H1 (cell line): ENCODE results near the gene ST6GALNAC3. TPM values are rescaled to one million over a fixed set of nuclear protein-coding genes. Genes with fewer than 3 reads are reported as not detected.
"Not testable (repeated sequence)": the region's sequence is repeated elsewhere in the genome, so short reads cannot be mapped to it uniquely, and the experiment has no call there.

Experiments used
- CTCF ChIA-PET: fragments of 300-600 bp; sonication (Branson Sonifier 250); formaldehyde crosslinking; loops from one replicate; lab custom pipeline; 2021; ENCODE audit not compliant: partially characterized antibody; lab: Charles Lee
- POLR2A ChIA-PET: fragments of 300-600 bp; sonication (Branson Sonifier 250); formaldehyde crosslinking; loops from one replicate; lab custom pipeline; 2021; ENCODE audit warnings: inconsistent platforms; ENCODE audit not compliant: partially characterized antibody; lab: Charles Lee
- DNase-seq, 2 experiments: peaks; one replicate each; pipeline versions ENCODE4 v3.0.0 to v3.0.0-alpha.2; 2010 to 2022; ENCODE audit warnings: low spot score in 2 of 2, low read depth in 1 of 2, mixed read lengths in 1 of 2
- FAIRE-seq: peaks from 2 replicates; lab custom pipeline; 2011; peaks lifted over from hg19 to GRCh38; lab: Jason Lieb, UNC
- H2AFZ ChIP-seq: 2 replicates; pipeline ENCODE4 v1.8.1; 2012; ENCODE audit warnings: low read length, inconsistent platforms
- H2AK5ac ChIP-seq: 2 replicates; pipeline ENCODE4 v1.6.1; 2013; ENCODE audit warnings: low read depth, low read length
- H2BK120ac ChIP-seq: replicated peaks from 2 replicates; pipeline ENCODE3; 2013; ENCODE audit warnings: low read depth, low read length, inconsistent platforms
- H2BK12ac ChIP-seq: 2 replicates; pipeline ENCODE4 v1.6.1; 2013; ENCODE audit warnings: low read depth, low read length
- H2BK15ac ChIP-seq: 2 replicates; pipeline ENCODE4 v1.6.1; 2013; ENCODE audit warnings: low read length
- H2BK20ac ChIP-seq: 2 replicates; pipeline ENCODE4 v1.6.1; 2013; ENCODE audit warnings: low read length
- H2BK5ac ChIP-seq: 2 replicates; pipeline ENCODE4 v1.6.1; 2013; ENCODE audit warnings: low read depth, low read length
- H3K14ac ChIP-seq: 2 replicates; pipeline ENCODE4 v1.6.1; 2013; ENCODE audit warnings: inconsistent platforms; ENCODE audit not compliant: insufficient read length
- H3K18ac ChIP-seq: 2 replicates; pipeline ENCODE4 v1.6.1; 2013; ENCODE audit warnings: low read length; ENCODE audit errors: extremely low read depth
- H3K23ac ChIP-seq: 2 replicates; pipeline ENCODE4 v1.6.1; 2013; ENCODE audit warnings: inconsistent platforms; ENCODE audit not compliant: insufficient read length
- H3K23me2 ChIP-seq: 2 replicates; pipeline ENCODE4 v1.6.1; 2013; ENCODE audit warnings: low read depth, low read length
- H3K27ac ChIP-seq: 2 replicates; pipeline ENCODE4 v1.6.1; 2011; ENCODE audit warnings: low read depth, low read length, inconsistent platforms
- H3K27me3 ChIP-seq, 4 experiments: replicated peaks in 1 of 4; 1 replicate in 1 of 4; 2 replicates in 3 of 4; pipeline versions ENCODE4 v1.6.1 to v1.8.1; 2011 to 2013; ENCODE audit warnings: low read length in 3 of 4, mild to moderate bottlenecking in 3 of 4, inconsistent platforms in 2 of 4, mixed read lengths in 2 of 4, moderate library complexity in 1 of 4; ENCODE audit not compliant: control insufficient read depth in 3 of 4, insufficient read depth in 3 of 4; ENCODE audit errors: extremely low read depth in 1 of 4
- H3K36me3 ChIP-seq, 4 experiments: 2 replicates each; pipeline versions ENCODE4 v1.6.1 to v1.8.1; 2011 to 2013; ENCODE audit warnings: mild to moderate bottlenecking in 4 of 4, low read length in 3 of 4, moderate library complexity in 2 of 4, control low read depth in 1 of 4, inconsistent platforms in 1 of 4; ENCODE audit not compliant: insufficient read depth in 4 of 4, control insufficient read depth in 2 of 4
- H3K4ac ChIP-seq: replicated peaks from 2 replicates; pipeline ENCODE3; 2013; ENCODE audit warnings: low read length, low read depth, mixed read lengths, inconsistent platforms; ENCODE audit not compliant: insufficient read length
- H3K4me1 ChIP-seq, 4 experiments: replicated peaks in 1 of 4; 1 replicate in 1 of 4; 2 replicates in 3 of 4; pipeline versions ENCODE4 v1.6.1 to v1.8.1; 2011 to 2013; ENCODE audit warnings: low read length in 3 of 4, inconsistent platforms in 2 of 4, mixed read lengths in 1 of 4; ENCODE audit not compliant: insufficient read depth in 4 of 4, control insufficient read depth in 3 of 4
- H3K4me2 ChIP-seq, 2 experiments: 2 replicates each; pipeline versions ENCODE4 v1.6.1 to v1.8.1; 2011 to 2013; ENCODE audit warnings: low read depth in 2 of 2, low read length in 2 of 2, control low read depth in 1 of 2, inconsistent platforms in 1 of 2, mild to moderate bottlenecking in 1 of 2; ENCODE audit not compliant: insufficient read depth in 1 of 2
- H3K4me3 ChIP-seq, 4 experiments: fragments of 200-600, 300-600 bp in 1 of 4; sonication (generic), shearing (Covaris generic), sonication (Bioruptor Twin) in 1 of 4; 2 replicates each; pipeline versions ENCODE4 v1.5.1 to v1.8.1; 2011 to 2016; ENCODE audit warnings: low read length in 4 of 4, low read depth in 3 of 4, control low read depth in 2 of 4, inconsistent platforms in 2 of 4, mild to moderate bottlenecking in 2 of 4, mixed read lengths in 1 of 4, moderate library complexity in 1 of 4; ENCODE audit not compliant: insufficient read depth in 2 of 4; ENCODE audit errors: extremely low read depth in 1 of 4
- H3K56ac ChIP-seq: replicated peaks from 2 replicates; pipeline ENCODE3; 2013; ENCODE audit warnings: low read depth, mild to moderate bottlenecking, mixed read lengths, low read length, inconsistent platforms; ENCODE audit not compliant: insufficient read length
- H3K79me1 ChIP-seq: 2 replicates; pipeline ENCODE4 v1.6.1; 2013; ENCODE audit warnings: low read depth, low read length, control low read depth
- H3K79me2 ChIP-seq, 2 experiments: 2 replicates each; pipeline versions ENCODE4 v1.6.1 to v1.8.1; 2012 to 2013; ENCODE audit warnings: low read length in 2 of 2, mild to moderate bottlenecking in 2 of 2, inconsistent platforms in 1 of 2; ENCODE audit not compliant: insufficient read depth in 2 of 2, control insufficient read depth in 1 of 2
- H3K9ac ChIP-seq, 4 experiments: replicated peaks in 1 of 4; 1 replicate in 1 of 4; 2 replicates in 3 of 4; pipeline versions ENCODE4 v1.6.1 to v1.8.1; 2011 to 2013; ENCODE audit warnings: low read depth in 3 of 4, low read length in 3 of 4, control low read depth in 2 of 4, mild to moderate bottlenecking in 2 of 4, moderate library complexity in 2 of 4, inconsistent platforms in 1 of 4; ENCODE audit errors: extremely low read depth in 1 of 4
- H3K9me3 ChIP-seq, 2 experiments: 2 replicates each; pipeline versions ENCODE4 v1.6.1 to v1.8.1; 2012 to 2013; ENCODE audit warnings: mild to moderate bottlenecking in 2 of 2, moderate library complexity in 2 of 2, control low read depth in 1 of 2, inconsistent platforms in 1 of 2, low read depth in 1 of 2, low read length in 1 of 2, mixed read lengths in 1 of 2; ENCODE audit not compliant: insufficient read depth in 2 of 2
- H4K20me1 ChIP-seq, 2 experiments: replicated peaks in 1 of 2; 2 replicates each; pipeline versions ENCODE3 to v1.8.1; 2011 to 2013; ENCODE audit warnings: inconsistent platforms in 2 of 2, low read length in 2 of 2, mild to moderate bottlenecking in 1 of 2; ENCODE audit not compliant: insufficient read depth in 2 of 2, control insufficient read depth in 1 of 2
- H4K5ac ChIP-seq: 2 replicates; pipeline ENCODE4 v1.6.1; 2013; ENCODE audit warnings: low read length, low read depth, mixed read lengths, inconsistent platforms; ENCODE audit not compliant: insufficient read length
- H4K8ac ChIP-seq: 2 replicates; pipeline ENCODE4 v1.8.0; 2013; ENCODE audit warnings: mild to moderate bottlenecking, moderate library complexity, low read length, inconsistent platforms; ENCODE audit not compliant: insufficient read depth; ENCODE audit errors: extremely low read depth
- H4K91ac ChIP-seq: replicated peaks from 2 replicates; pipeline ENCODE3; 2013; ENCODE audit warnings: low read length, mixed read lengths, inconsistent platforms; ENCODE audit not compliant: insufficient read length
- WGBS, 2 experiments: shearing (Covaris generic) in 1 of 2; methylation state at CpG; one replicate each; pipeline versions ENCODE4 v1.1.6 to v1.1.7; 2013 to 2015; ENCODE audit warnings: low lambda C conversion rate in 2 of 2, mixed read lengths in 2 of 2, inconsistent platforms in 1 of 2, low coverage in 1 of 2, missing lambda C conversion rate in 1 of 2; ENCODE audit not compliant: insufficient replicate concordance in 2 of 2, insufficient coverage in 1 of 2, insufficient read length in 1 of 2; ENCODE audit errors: extremely low coverage in 1 of 2, missing lambda C conversion rate in 1 of 2; 5-methylcytosine and 5-hydroxymethylcytosine counted together
- polyA plus RNA-seq, 7 experiments: library from polyadenylated mRNA; depleted of rRNA in 3 of 7; stranded (reverse) in 5 of 7; unstranded in 2 of 7; fragments of >200 nt in 5 of 7; fragments of 200-250 nt in 2 of 7; gene quantifications; 1 replicate in 5 of 7; 2 replicates in 1 of 7; 4 replicates in 1 of 7; pipeline versions ENCODE4 v1.2.1 to v1.2.3, GENCODE V29; 2011 to 2013; ENCODE audit warnings: missing spikeins in 2 of 7, mixed read lengths in 2 of 7
- total RNA-seq: library from RNA; stranded (reverse); fragmentation: NEBNext Ultra II Directional; extraction: Animal tissue kit (Norgen Biotek cat#: 25700); gene quantifications from 2 replicates; pipeline ENCODE4 v1.2.1, GENCODE V29; 2021

The ST6GALNAC3 gene
- total and polyA plus RNA-seq, 2 of the 8 experiments (the other 6 are each of a cell fraction or from before 2014, with no cell fraction given) = 4.9 to 19.0 TPM

GRCh38 chr1:76341816-76342215 is 267.3 kb downstream of the ST6GALNAC3 start:
- H3K56ac ChIP-seq, H2BK120ac ChIP-seq, FAIRE-seq, H4K91ac ChIP-seq, H4K5ac ChIP-seq, H2BK15ac ChIP-seq, H3K23ac ChIP-seq, H3K14ac ChIP-seq, H3K27me3 ChIP-seq, H2BK5ac ChIP-seq, H3K18ac ChIP-seq, H3K9me3 ChIP-seq, H2AFZ ChIP-seq, H4K8ac ChIP-seq, H4K20me1 ChIP-seq, H3K4me1 ChIP-seq, H3K9ac ChIP-seq, H3K4me3 ChIP-seq, H2AK5ac ChIP-seq, H3K4me2 ChIP-seq, H3K23me2 ChIP-seq, H3K27ac ChIP-seq, H3K36me3 ChIP-seq, H3K79me2 ChIP-seq, POLR2A ChIA-PET, H2BK12ac ChIP-seq, H2BK20ac ChIP-seq, DNase-seq, H3K4ac ChIP-seq, H3K79me1 ChIP-seq: not testable (repeated sequence)
- 97% methylated on average over 3 of the region's 3 CpGs; no CpG with 5 or more reads in 1 of the 2 experiments for WGBS, 2 experiments
- CTCF ChIA-PET = interaction anchor here (1.8 kb wide), 1 partner anchor 187 kb away, joined by 4 read pairs; no protein-coding TSS in a partner anchor
